Daoy (cell line): Measurements from ENCODE around the gene KPNB1. TPM values are rescaled to one million over a fixed set of nuclear protein-coding genes. Genes with fewer than 3 reads are reported as not detected.
"Not testable (repeated sequence)": the region's sequence is repeated elsewhere in the genome, so short reads cannot be mapped to it uniquely, and the experiment has no call there.

Experiments used
- DNase-seq: peaks from one replicate; pipeline ENCODE4 v3.0.0-alpha.2; 2015; ENCODE audit warnings: low read depth
- total RNA-seq: library from RNA; depleted of rRNA; stranded (reverse); fragments of >200 nt; shearing (Covaris generic); gene quantifications from 2 replicates; pipeline ENCODE4 v1.2.3, GENCODE V29; 2014

KPNB1 gene
- total RNA-seq, 1 experiment from 2014 or later, result 550 TPM

GRCh38 chr17:47676510-47677165 is 26.9 kb downstream of the KPNB1 start:
- no peak for DNase-seq

- no peak for DNase-seq
Observed at GRCh38 chr17:47678196-47678595, 28.5 kb downstream of the KPNB1 start.

GRCh38 chr17:47682138-47682537 is 32.4 kb downstream of the KPNB1 start:
- no peak for DNase-seq

GRCh38 chr17:47682727-47683126 is 33.0 kb downstream of the KPNB1 start:
- not testable (repeated sequence) for DNase-seq

GRCh38 chr17:47684025-47684424 is 34.3 kb downstream of the KPNB1 start:
- no peak for DNase-seq

GRCh38 chr17:47684535-47685193 is 34.9 kb downstream of the KPNB1 start:
- DNase-seq, result no peak

GRCh38 chr17:47685556-47686275 is 36.0 kb downstream of the KPNB1 start:
- DNase-seq, result no peak

GRCh38 chr17:47686276-47686635 is 36.5 kb downstream of the KPNB1 start:
- no peak for DNase-seq

- DNase-seq, result no peak
Observed at GRCh38 chr17:47686664-47687327, 37.1 kb downstream of the KPNB1 start.

- no peak for DNase-seq
Observed at GRCh38 chr17:47687328-47687690, 37.6 kb downstream of the KPNB1 start.

GRCh38 chr17:47687748-47688147 is 38.0 kb downstream of the KPNB1 start:
- no peak for DNase-seq

- DNase-seq, result no peak
Observed at GRCh38 chr17:47690121-47690520, 40.4 kb downstream of the KPNB1 start.

GRCh38 chr17:47692137-47692894 is 42.6 kb downstream of the KPNB1 start:
- DNase-seq, result no peak

- DNase-seq, result no peak
Observed at GRCh38 chr17:47692895-47693730, 43.4 kb downstream of the KPNB1 start.

- DNase-seq, result peak; percentile 48
Observed at GRCh38 chr17:47693731-47694580, 44.2 kb downstream of the KPNB1 start, which contains the start of gene TBKBP1. TBKBP1 (plus strand) TSS chr17:47694161; CDS start chr17:47696113, 1,952 bp downstream.

GRCh38 chr17:47694581-47695428 is 45.1 kb downstream of the KPNB1 start:
- peak; percentile 27 for DNase-seq

GRCh38 chr17:47695429-47696376 is 46.0 kb downstream of the KPNB1 start:
- no peak for DNase-seq
